Activated naive CD4-positive, alpha-beta T cell treated with anti-CD3 and anti-CD28 coated beads for 36 hours (primary cell): ENCODE measurements around the gene PSAT1. TPM values are rescaled to one million over a fixed set of nuclear protein-coding genes. Genes with fewer than 3 reads are reported as not detected.
A peak's percentile ranks its signal among the peaks of the same experiment; 100 is the strongest.

Experiments used
- CTCF ChIA-PET: fragments of 350-600 bp; sonication (Branson Sonifier 250); formaldehyde crosslinking; loops from one replicate; lab custom pipeline; 2021; ENCODE audit warnings: antibody characterized with exemption; lab: Charles Lee
- DNase-seq: peaks from one replicate; pipeline ENCODE4 v3.0.0-alpha.2; 2020
- H3K27ac Mint-ChIP-seq: one replicate; pipeline ENCODE4 v1.8.0; 2021; ENCODE audit warnings: mild to moderate bottlenecking, mixed read lengths
- H3K27me3 Mint-ChIP-seq: one replicate; pipeline ENCODE4 v1.8.0; 2021; ENCODE audit warnings: low read depth, mixed read lengths
- H3K36me3 Mint-ChIP-seq: one replicate; pipeline ENCODE4 v1.8.0; 2021; ENCODE audit warnings: low read depth, mixed read lengths
- H3K4me1 Mint-ChIP-seq: one replicate; pipeline ENCODE4 v1.8.0; 2021; ENCODE audit warnings: low read depth, mixed read lengths
- H3K4me3 Mint-ChIP-seq: one replicate; pipeline ENCODE4 v1.8.0; 2021; ENCODE audit warnings: mild to moderate bottlenecking, moderate library complexity, mixed read lengths
- H3K9me3 Mint-ChIP-seq: one replicate; pipeline ENCODE4 v1.8.0; 2021; ENCODE audit warnings: mixed read lengths
- intact Hi-C: fragments of 100-400 bp; cut with micrococcal nuclease; formaldehyde crosslinking; loops from one replicate; pipeline ENCODE4 v1.15.1; 2023
- total RNA-seq, 2 experiments: library from RNA; stranded (reverse); gene quantifications; one replicate each; pipeline ENCODE4 v1.2.3, GENCODE V29; 2021

PSAT1 gene
- total RNA-seq, 2 experiments from 2014 or later: 235 to 240 TPM

DNA sequence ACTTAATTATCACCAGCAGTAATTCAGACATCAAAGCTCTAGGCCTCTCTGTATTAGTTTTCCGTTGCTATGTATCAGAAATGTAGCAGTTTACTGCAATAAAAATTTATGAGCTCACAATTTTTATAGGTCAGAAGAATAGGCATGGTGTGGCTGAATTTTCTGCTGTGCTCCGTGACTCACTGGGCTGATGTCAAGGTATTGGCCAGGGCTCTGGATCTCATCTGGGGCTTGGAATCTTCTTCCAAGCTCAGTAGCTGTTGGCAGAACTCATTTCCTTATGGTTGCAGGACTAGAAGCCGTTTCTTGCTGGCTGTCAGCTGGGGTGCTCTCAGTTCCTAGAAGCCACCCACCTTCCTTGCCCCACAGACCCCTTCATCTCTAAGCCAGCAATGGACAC is 66.3 kb downstream of the PSAT1 start:
- H3K4me3 Mint-ChIP-seq: no peak overlapping the region
- H3K27me3 Mint-ChIP-seq: no peaks in the 10 kb centered on the region
- no peak for DNase-seq
- intact Hi-C loops: no loop called here
- CTCF ChIA-PET: interaction anchor here (1.0 to 1.1 kb wide), 2 partner anchors 12 to 102 kb away, joined by 3 read pairs; no protein-coding TSS in a partner anchor
- H3K27ac Mint-ChIP-seq: no peak overlapping the region
- no peaks in the 10 kb centered on the region for H3K4me1 Mint-ChIP-seq
- H3K9me3 Mint-ChIP-seq: no peaks in the 10 kb centered on the region
- no peaks in the 10 kb centered on the region for H3K36me3 Mint-ChIP-seq

DNA sequence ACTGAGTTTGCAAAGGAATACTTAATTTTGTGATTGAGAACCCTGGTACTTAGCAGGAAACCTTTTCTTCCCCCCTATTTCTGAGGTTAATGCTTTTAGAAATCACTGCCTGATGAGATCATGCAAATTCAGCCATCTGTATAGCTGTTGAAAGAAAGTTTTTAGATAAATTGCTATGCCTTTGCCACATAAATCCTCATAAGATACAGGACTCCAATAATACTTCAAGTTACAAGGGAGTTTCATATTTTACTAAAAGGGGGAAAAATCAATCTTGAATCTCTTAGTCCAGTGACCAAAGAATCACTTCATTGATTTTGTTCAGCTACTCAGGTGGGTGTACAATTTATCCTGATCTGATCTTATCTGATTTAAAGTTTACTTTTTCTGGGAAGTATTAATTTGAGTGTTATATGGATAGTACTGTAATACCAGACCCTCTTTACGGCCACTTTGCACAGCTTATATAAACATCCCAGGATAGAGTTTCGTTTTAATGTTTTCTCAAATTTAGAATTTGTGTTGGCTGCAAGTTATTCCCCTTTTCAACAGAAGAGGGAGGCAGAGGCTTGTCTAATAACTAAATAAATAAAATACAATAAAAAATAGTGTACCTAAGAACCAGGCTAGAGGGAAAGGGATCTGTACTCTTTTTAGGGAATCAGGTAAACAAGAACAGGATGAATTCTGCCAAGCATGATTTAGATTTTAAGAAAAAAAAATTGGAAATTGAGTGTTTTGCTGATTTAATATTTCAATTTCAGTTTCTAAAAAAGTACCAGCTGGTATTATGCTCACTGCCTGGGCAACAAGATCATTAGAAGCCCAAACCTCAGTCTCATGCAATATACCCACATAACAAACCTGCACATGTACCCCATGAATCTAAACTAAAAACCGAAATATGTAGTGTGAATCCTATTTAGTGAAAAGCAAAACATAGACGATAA is 69.1 kb downstream of the PSAT1 start:
- no peak overlapping the region for H3K4me3 Mint-ChIP-seq
- H3K9me3 Mint-ChIP-seq: no peaks in the 10 kb centered on the region
- H3K27me3 Mint-ChIP-seq: peaks cover 4% of the 10 kb centered on the region
- intact Hi-C loops: loop anchor here (5.0 kb wide), 1 partner anchor 234 kb away; no protein-coding TSS in a partner anchor
- no peaks in the 10 kb centered on the region for H3K4me1 Mint-ChIP-seq
- no peak overlapping the region for H3K27ac Mint-ChIP-seq
- CTCF ChIA-PET: no interaction called here
- no peak for DNase-seq
- H3K36me3 Mint-ChIP-seq: no peaks in the 10 kb centered on the region

DNA sequence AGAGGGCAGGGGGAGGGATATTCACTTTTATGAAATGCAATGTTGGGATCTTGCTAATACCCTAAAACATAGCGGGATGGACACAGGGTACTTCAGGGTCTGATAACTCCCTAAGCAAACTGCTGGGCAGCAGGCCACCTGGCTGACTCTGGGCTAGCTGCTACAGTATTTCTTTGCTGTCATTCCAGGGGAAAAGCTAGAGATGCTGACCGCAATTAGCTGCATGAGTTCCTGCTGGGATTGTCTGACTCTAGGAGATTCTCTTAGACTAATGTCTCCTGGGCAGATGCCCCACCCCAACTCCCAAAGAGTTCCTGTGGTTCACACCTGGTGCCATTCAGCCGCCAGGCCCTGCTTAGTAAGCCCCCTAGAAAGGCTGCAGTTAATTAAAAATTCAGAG is 69.9 kb downstream of the PSAT1 start:
- H3K27me3 Mint-ChIP-seq: peaks cover 4% of the 10 kb centered on the region
- no peak overlapping the region for H3K4me3 Mint-ChIP-seq
- no peak overlapping the region for H3K27ac Mint-ChIP-seq
- H3K9me3 Mint-ChIP-seq: no peaks in the 10 kb centered on the region
- DNase-seq: no peak
- H3K36me3 Mint-ChIP-seq: no peaks in the 10 kb centered on the region
- intact Hi-C loops: loop anchor here (5.0 kb wide), 1 partner anchor 235 kb away; no protein-coding TSS in a partner anchor
- CTCF ChIA-PET: no interaction called here
- no peaks in the 10 kb centered on the region for H3K4me1 Mint-ChIP-seq

DNA sequence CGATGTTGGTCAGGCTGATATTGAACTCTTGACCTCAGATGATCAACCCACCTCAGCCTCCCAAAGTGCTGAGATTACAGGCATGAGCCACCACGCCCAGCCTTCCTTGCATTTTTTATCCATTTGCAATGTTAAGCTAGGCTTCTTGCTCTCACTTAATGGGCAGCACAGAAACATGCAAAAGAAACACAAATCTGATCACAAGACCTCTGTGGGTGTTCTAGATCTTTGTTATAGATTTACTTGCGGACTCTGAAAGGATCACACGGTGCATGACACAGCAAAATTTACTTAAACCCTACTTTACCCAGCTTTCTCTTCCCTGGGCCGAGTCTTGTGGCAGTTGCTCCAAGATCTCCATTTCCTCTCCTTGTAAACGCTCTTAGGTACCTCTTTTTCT is 71.3 kb downstream of the PSAT1 start:
- Mint-ChIP-seq H3K27ac (no peak overlapping the region), H3K27me3 (peaks cover 4% of the 10 kb centered on the region), H3K36me3 (no peaks in the 10 kb centered on the region), H3K4me3 (no peak overlapping the region), H3K4me1 (no peaks in the 10 kb centered on the region), H3K9me3 (no peaks in the 10 kb centered on the region)
- intact Hi-C loops: loop anchor here (5.0 kb wide), 1 partner anchor 236 kb away; no protein-coding TSS in a partner anchor
- CTCF ChIA-PET: interaction anchor here (0.8 to 2.6 kb wide), 6 partner anchors 10 to 108 kb away, joined by 3 to 19 read pairs (median 6); no protein-coding TSS in a partner anchor
- no peak for DNase-seq

- Mint-ChIP-seq H3K9me3 (no peaks in the 10 kb centered on the region), H3K27me3 (peaks cover 4% of the 10 kb centered on the region), H3K36me3 (no peaks in the 10 kb centered on the region), H3K27ac (no peak overlapping the region), H3K4me1 (no peaks in the 10 kb centered on the region), H3K4me3 (no peak overlapping the region)
- intact Hi-C loops: loop anchor here (1.0 to 5.0 kb wide), 3 partner anchors 108 to 393 kb away; no protein-coding TSS in a partner anchor
- peak; percentile 68 for DNase-seq
- CTCF ChIA-PET: interaction anchor here (0.6 to 2.6 kb wide), 23 partner anchors 9 to 1097 kb away, joined by 3 to 24 read pairs (median 4); no protein-coding TSS in a partner anchor
Observed at GRCh38 chr9:78369639-78370219, 72.8 kb downstream of the PSAT1 start.

- H3K9me3 Mint-ChIP-seq: no peaks in the 10 kb centered on the region
- H3K36me3 Mint-ChIP-seq: no peaks in the 10 kb centered on the region
- H3K4me1 Mint-ChIP-seq: no peaks in the 10 kb centered on the region
- H3K4me3 Mint-ChIP-seq: no peak overlapping the region
- no peak for DNase-seq
- intact Hi-C loops: loop anchor here (2.0 kb wide), 1 partner anchor 394 kb away; no protein-coding TSS in a partner anchor
- H3K27me3 Mint-ChIP-seq: peaks cover 4% of the 10 kb centered on the region
- H3K27ac Mint-ChIP-seq: no peak overlapping the region
- CTCF ChIA-PET: interaction anchor here (0.7 to 2.3 kb wide), 4 partner anchors 10 to 108 kb away, joined by 3 to 9 read pairs (median 6); no protein-coding TSS in a partner anchor
Observed at GRCh38 chr9:78370991-78371390, 74.1 kb downstream of the PSAT1 start.

GRCh38 chr9:78371981-78372380 is 75.1 kb downstream of the PSAT1 start:
- Mint-ChIP-seq H3K4me1 (no peaks in the 10 kb centered on the region), H3K27ac (no peak overlapping the region), H3K4me3 (no peak overlapping the region), H3K9me3 (no peaks in the 10 kb centered on the region), H3K36me3 (no peaks in the 10 kb centered on the region), H3K27me3 (peaks cover 4% of the 10 kb centered on the region)
- CTCF ChIA-PET: no interaction called here
- no peak for DNase-seq
- intact Hi-C loops: loop anchor here (2.0 kb wide), 1 partner anchor 395 kb away; no protein-coding TSS in a partner anchor

Other genes starting within 250 kb of the PSAT1 start
- gene CEP78, start 61.0 kb upstream of the PSAT1 start, total RNA-seq: 10 to 100 TPM; 39.5 to 39.7 TPM